OCI-M2 (cell line): ENCODE data around the gene CDCP2.

Experiments used
- DNase-seq: peaks from one replicate; lab custom pipeline; 2025; ENCODE audit not compliant: unreplicated experiment; lab: John Stamatoyannopoulos, UW

The CDCP2 gene

GRCh38 chr1:54137534-54138061, 15.2 kb downstream of the CDCP2 start:
- no peak for DNase-seq

DNA sequence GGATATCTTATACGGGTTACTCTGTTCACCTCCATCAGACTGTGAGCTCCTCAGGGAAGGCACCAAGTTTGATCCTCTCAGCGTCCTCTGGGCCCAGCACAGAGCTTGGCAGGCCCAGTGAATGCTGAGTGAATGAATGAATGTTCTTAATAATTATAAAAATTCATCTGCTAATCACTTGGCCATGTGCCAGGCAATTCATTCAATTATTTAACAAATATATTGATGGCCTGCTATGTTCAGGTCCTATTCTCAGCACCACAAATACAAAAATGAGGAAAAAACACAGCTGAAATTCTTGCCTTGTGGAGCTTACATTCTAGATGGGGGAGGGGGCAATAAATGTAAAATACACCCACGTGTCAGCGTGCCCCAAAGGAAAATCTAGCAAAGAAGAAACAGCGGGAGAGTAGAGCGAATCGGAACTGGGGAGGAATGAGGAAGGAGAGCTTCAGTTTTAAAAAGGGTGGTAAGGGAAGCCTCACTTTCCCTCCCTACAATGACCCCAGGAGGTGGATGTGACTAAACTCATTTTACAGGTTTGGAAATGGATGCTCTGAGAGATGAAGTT, 15.8 kb downstream of the CDCP2 start:
- no peak for DNase-seq

DNA sequence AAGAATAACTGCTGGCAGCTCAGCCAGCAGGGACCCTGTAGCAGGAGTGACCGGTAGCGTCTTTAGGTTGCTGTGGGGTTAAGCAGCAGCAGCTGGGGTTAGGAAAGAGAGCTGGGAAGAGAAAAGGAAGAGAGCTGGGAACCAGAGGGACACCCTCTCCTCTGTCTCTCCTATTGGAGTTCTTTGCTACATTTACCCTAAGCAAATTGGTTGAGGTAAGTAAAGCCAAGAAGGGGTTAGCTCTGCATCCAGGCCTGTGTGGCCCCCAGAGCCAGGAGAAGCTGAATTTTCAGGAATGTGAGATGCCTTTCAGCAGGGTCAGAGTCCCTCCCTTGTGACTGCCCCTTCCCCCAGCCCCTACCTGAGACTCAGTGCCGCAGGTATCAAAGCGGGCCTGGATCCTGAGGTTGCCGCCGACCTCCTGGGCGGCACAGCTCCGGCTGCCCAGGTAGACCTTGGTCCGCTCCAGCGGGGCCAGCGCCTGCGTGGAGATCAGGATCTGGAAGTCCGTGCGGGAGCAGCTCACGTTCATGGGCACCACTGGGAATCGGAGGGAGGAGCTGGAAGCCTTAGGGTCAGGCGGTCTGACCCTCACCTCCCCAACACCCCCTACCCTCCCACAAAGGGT, 16.4 kb downstream of the CDCP2 start:
- DNase-seq: no peak

- DNase-seq: no peak
Measured at GRCh38 chr1:54135436-54136120, 17.2 kb downstream of the CDCP2 start.

- no peak for DNase-seq
Measured at GRCh38 chr1:54134295-54134694, 18.5 kb downstream of the CDCP2 start.

DNA sequence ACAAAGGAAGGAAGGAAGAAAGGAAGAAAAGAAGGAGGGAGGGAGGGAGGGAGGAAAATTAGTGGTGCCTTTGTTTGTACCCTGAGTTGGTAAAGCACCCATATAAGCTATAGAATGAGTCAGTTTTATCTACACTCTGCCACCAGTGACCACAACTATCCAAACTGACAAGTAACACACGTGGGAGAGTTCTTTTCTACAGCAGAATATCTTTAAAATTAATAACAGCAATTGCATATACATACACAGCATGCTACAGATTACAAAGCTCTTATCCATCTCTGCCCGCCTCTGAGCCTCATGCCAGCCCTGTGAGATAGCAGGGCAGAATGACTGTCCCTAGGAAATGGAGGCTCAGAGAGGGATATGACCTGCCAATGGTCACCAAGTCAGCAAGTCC, 20.3 kb downstream of the CDCP2 start:
- no peak for DNase-seq

- no peak for DNase-seq
Measured at GRCh38 chr1:54131419-54131818, 21.4 kb downstream of the CDCP2 start.

- no peak for DNase-seq
Measured at GRCh38 chr1:54129858-54130257, 22.9 kb downstream of the CDCP2 start.

DNA sequence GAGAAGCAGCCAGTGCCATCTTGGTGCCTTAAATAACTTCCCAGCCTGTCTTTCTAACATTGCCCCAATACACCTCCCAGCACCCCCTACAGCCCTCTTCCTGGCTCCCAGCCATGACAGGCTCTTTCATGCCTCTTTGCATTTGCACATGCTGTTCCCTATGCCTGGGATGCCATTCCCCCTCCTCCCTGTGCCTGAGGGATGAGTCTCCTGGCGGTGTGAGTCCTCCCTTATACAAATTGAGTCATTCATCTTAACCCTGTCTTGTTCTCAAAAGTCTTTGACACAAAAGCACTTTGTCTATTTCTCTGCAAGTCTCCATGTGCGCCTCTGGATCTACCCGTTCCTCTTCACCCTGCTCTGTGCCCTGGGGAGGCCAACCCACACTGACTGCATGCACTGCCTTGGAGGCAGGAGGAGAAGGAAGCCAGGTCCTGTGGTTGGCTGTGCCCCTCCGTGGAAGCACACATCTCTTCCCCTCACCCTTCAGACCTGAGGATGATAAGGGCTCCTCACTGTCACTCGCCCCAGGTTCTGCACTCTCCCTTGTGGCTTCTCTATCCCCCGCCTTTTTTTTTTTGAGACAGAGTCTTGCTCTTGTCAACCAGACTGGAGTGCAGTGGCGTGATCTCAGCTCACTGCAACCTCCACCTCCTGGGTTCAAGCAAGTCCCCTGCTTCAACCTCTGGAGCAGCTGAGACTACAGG, 25.1 kb downstream of the CDCP2 start:
- DNase-seq: no peak

- DNase-seq: no peak
Measured at GRCh38 chr1:54126271-54126815, 26.5 kb downstream of the CDCP2 start.

- DNase-seq: no peak
Measured at GRCh38 chr1:54125386-54126070, 27.3 kb downstream of the CDCP2 start.

DNA sequence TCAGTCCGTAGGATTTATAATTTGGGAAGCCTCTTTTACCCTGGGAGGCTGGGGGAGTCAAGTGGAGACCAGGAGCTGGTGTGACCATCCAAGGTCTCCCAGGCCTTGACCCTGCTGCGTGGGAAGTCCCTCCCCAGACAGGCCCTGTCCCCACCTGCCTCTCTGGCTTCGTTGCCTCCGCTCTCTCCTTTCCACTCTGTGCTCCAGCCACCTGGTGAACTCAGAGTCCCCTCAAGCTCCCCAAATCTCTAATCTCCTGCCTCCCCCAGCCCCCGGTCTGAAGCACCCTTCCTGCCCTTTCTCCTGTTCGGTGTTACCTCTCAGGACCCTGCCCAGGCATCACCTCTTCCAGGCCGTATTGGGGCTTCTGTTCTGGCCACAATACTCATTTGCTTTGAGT, 27.9 kb downstream of the CDCP2 start:
- no peak for DNase-seq

DNA sequence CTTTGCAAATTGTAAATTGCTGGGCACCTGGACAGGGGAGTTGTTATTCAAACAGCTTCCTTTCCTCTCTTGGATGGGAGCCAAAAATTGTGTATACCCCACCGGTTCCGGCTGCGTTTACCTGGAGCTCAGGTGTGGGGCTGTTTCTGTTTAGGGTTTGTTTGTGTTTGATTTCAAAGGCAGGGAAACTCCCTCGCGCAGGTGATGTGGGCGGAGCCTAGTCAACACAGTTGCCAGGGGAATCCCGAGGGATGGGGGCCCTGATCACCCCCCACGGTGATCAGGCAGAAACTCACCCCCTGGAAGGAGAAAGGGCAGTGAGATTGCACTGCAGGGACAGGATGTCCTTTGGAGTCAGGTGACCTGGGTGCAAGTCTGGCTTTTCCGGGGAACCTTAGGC, 28.3 kb downstream of the CDCP2 start:
- DNase-seq: no peak

GRCh38 chr1:54122992-54123391, 29.8 kb downstream of the CDCP2 start:
- DNase-seq: no peak

DNA sequence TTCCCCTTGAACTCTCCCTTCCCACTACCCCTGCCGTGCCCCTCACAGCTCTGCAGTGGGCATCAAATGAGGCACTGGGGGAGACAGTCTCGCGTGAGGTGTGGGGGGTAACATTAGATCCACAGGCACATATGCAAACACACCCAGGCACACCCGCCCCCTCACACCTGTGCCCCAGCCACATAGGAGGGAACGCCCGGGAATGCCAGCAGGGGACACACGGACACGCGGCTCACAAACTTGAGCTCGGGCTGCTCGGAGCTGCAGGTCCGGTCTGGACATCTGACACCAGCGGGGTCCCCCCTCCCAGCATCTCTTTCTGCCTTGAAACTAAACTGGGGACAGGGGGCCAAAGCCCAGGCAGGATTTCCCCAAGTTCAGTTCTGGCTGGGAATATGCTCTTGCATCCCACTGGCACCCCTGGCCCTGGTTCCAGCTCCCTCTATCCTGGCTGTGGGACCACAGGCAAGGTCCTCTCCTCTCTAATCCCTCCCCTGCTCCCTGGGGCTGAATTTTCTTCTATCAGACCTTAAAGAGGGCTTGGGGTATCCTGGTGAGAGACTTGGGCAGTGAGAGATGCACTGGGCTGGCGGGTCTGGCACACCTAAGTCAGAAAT, 30.6 kb downstream of the CDCP2 start:
- DNase-seq: no peak

- peak; percentile 21 for DNase-seq
Measured at GRCh38 chr1:54121482-54122134, 31.2 kb downstream of the CDCP2 start.

- no peak for DNase-seq
Measured at GRCh38 chr1:54120698-54121481, 31.9 kb downstream of the CDCP2 start.

DNA sequence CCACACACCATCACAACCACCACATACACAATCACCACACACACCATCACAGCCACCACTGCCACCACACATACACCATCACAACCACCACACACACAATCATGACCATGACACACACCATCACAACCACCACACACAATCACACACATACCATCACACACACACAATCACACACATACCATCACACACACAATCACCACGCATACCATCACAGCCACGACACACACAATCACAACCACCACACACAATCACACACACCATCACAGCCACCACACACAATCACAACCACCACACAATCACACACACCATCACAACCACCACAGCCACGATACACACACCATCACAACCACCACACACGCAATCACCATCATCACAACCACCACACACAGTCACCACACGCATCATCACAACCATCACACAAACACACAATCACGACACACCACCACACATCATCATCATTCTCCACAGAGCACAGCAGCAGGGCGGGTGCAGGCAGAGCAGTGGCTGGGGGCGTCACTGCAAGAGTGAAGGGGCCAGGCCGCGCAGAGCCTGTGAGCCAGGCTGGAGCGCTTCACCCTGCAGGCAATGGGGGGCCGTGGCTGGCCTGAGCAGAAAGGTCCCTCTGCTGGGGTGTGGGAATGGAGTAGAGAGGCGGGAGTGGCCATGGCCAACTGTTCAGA, 32.6 kb downstream of the CDCP2 start:
- DNase-seq: no peak

DNA sequence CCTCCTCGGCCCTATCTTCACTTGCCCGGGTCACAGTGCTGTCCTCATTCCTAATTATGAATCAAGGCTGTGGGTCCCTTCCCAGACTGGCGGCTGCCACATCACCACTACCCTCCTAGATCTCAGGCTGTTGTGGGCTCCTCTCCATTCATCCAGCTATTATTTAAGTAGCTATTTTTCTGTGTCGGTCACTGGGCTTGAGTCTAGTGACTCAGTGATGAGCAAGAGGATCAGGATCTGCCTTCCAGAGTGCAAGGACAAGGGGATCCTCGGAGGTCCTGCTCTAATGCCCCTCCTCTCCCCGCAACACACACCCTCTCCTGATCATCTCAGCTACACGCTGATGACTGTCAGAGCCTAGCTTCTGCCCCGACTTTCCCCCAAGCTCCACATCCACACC, 34.1 kb downstream of the CDCP2 start:
- DNase-seq: no peak
